ENCODE results near the gene MLXIP. TPM values are rescaled to one million over a fixed set of nuclear protein-coding genes. Genes with fewer than 3 reads are reported as not detected.

The MLXIP gene
- total RNA-seq, 2 donors from 2014 or later: 78.3 to 81.4 TPM

DNA sequence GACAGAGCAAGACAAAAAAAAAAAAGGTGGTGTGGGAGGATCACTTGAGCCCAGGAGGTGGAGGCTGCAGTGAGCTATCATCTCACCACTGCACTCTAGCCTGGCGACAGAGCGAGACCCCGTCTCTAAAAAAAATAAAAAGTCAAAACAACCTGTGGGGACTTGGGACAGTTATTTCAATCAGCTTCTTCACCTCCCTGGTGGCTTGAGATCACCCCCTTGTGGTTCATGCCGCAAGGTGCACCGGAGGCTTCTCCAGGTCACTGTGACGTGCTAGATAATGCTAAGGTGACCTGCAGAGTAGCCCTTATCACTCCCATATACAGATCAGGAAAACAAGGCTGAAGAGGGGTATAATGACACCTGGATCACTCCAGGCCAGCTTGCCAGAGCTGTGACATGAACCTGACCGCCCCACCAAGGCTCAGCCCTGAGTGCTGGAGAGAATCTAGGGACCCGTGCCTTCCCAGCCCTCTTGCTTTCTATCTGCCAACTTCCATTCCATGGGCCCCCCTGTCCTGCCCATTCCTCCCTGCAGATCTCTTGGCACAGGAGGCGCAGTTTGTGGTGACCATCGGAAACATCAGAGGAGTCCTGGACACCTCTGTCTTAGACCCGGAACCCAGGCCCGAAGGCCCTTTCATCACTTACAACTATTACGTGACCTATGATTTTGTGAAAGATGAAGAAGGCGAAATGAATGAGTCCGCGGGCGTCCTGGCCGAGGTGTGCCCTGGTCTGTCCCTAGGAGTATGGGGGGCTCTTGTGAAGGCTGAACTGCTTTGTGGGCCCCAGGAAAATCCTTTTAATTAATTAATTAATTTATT lies 112.5 kb downstream of the MLXIP start:
- intact Hi-C loops (cut with DNase I): no loop called here
- DNase-seq (ENCODE audit: low spot score): peak; percentile 15

DNA sequence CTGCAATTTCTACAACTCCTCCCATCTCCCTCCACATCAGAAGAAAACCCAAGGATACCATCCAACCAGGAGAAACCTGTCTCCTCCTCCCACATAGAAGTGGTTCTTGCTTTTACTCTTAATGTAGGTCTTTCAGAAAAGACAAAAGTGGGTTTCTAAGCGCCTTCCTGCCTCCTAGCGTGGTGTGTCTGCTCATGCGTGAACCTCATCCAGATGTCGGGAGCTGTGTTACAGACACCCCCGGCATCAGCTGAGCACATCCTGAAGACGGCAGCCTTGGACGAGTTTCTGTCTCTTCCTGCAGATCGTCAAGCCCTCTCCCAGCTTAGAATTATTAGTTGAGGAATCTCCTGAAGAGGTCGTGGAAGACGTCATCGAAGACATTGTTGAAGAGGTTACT lies 113.9 kb downstream of the MLXIP start:
- DNase-seq (ENCODE audit: low spot score): peak; percentile 8
- intact Hi-C loops (cut with DNase I): no loop called here

DNA sequence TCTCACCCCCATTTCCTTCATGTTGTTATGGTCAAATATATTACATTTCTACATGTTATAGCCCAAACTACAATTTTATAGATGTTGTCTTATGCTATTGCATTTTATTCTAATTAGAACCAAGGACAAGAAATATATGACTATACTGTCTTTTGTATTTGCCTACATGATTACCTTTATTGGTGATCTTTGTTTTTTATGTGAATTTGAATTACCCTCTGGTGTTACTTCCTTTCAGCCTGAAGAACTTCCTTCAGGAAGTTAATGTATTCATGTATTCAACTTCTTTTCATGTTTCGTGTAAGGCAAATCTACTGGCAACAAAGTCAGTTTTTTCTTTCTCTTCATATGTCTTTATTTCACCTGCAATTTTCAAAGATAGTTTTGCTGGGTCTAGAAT lies 116.2 kb downstream of the MLXIP start:
- no peak for DNase-seq (ENCODE audit: low spot score)
- intact Hi-C loops (cut with DNase I): no loop called here

DNA sequence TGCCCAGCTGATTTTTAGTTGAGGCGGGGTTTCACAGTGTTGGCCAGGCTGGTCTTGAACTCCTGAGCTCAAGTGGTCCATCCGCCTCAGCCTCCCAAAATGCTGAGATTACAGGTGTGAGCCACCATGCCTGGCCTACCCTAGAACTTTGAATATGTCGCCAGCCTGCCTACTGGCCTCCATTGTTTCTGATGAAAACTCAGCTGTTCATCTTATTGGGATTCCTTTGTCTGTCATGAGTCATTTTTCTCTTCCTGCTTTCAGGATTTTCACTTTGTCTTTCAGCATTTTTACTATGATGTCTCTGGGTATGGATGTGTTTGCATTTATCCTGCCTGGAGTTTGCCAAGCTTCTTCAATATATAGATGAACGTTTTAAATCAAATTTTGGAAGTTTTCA lies 116.8 kb downstream of the MLXIP start:
- intact Hi-C loops (cut with DNase I): no loop called here
- no peak for DNase-seq (ENCODE audit: low spot score)

Other genes starting within 250 kb of the MLXIP start
- 10 to 100 TPM in 1 of 2 donors, 1 to 10 TPM in 1; 5.6 to 17.4 TPM for gene HPD, start 219.9 kb upstream of the MLXIP start, total RNA-seq
- gene PSMD9, start 190.0 kb upstream of the MLXIP start, total RNA-seq: 10 to 100 TPM; 37.9 to 42.1 TPM
- gene CFAP251, start 160.2 kb upstream of the MLXIP start, total RNA-seq: 1 to 10 TPM in 1 of 2 donors, under 1 TPM in 1; 0.65 to 1.9 TPM
- 1 to 10 TPM; 3.3 to 7.6 TPM for gene BCL7A, start 56.9 kb upstream of the MLXIP start, total RNA-seq
- gene IL31, start 95.5 kb downstream of the MLXIP start, total RNA-seq: not detected
- gene LRRC43, start 104.4 kb downstream of the MLXIP start, total RNA-seq: under 1 TPM in 1 of 2 donors, not detected in 1; 0.60 TPM
- under 1 TPM in 1 of 2 donors, not detected in 1; 0.10 TPM for gene B3GNT4, start 125.0 kb downstream of the MLXIP start, total RNA-seq
- gene DIABLO, start 147.3 kb downstream of the MLXIP start, total RNA-seq: 10 to 100 TPM; 26.2 to 27.0 TPM
- gene VPS33A, start 187.7 kb downstream of the MLXIP start, total RNA-seq: 10 to 100 TPM; 12.3 to 12.6 TPM